ENCODE data around the gene ATP1B3. TPM values are rescaled to one million over a fixed set of nuclear protein-coding genes. Genes with fewer than 3 reads are reported as not detected.

Gene ATP1B3
- total and polyA plus RNA-seq, 12 donors: 21.7 to 118 (median 39.5) TPM

DNA sequence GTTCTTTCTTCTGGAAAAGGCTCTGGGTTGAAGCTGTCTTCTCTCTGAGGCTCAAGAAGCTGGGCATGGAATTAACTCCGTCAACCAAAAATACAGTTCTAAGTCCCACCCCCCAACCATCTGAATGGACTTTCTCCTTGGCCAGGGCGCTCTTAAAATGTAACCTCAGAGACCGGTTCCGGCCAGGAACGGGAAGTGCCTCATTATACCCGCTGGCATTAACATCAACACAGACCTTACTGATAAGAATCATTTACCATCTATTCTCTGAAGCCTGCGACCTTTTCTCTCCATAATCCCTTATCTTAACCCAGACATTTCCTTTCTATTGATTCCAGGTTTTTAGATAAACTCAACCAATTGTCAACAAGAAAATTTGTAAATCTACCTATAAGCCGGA, 64.7 kb downstream of the ATP1B3 start:
- no peak for ATAC-seq
- WGBS, 2 donors: 70 to 74% methylated on average over 8 of the region's 8 CpGs
- no peaks in the 10 kb centered on the region for H3K9me3 ChIP-seq
- no peak overlapping the region for H3K4me3 ChIP-seq
- TF ChIP-seq, protein P1, sequence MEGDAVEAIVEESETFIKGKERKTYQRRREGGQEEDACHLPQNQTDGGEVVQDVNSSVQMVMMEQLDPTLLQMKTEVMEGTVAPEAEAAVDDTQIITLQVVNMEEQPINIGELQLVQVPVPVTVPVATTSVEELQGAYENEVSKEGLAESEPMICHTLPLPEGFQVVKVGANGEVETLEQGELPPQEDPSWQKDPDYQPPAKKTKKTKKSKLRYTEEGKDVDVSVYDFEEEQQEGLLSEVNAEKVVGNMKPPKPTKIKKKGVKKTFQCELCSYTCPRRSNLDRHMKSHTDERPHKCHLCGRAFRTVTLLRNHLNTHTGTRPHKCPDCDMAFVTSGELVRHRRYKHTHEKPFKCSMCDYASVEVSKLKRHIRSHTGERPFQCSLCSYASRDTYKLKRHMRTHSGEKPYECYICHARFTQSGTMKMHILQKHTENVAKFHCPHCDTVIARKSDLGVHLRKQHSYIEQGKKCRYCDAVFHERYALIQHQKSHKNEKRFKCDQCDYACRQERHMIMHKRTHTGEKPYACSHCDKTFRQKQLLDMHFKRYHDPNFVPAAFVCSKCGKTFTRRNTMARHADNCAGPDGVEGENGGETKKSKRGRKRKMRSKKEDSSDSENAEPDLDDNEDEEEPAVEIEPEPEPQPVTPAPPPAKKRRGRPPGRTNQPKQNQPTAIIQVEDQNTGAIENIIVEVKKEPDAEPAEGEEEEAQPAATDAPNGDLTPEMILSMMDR (IDR thresholded peaks at IDR 0.05): no peak
- intact Hi-C loops (cut with DNase I): no loop called here
- peaks cover 0 to 13% (median 0%) of the 10 kb centered on the region in 9 donors for H3K4me1 ChIP-seq
- H3K27me3 ChIP-seq: no peaks in the 10 kb centered on the region
- H3K36me3 ChIP-seq: no peaks in the 10 kb centered on the region
- DNase-seq: no peak
- H3K27ac ChIP-seq: no peak overlapping the region

DNA sequence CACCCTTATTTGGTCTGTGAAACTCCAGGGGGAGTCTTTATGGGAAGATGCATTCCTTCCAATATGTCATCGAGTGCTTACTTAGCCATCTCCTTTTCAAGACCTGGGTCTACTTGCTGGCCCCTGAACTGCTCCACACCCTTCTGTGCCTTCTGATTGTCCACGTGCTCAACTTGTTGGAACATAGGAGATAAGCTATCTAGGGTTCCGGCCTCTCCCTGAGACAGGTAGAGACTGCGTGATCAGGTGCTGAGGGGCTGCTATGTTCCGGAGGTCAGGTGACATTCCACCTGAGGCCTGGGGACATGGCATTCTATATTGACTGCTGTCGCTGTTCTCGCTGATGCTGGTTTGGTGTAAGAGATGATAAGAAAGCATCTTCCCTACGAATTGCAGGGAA, 65.6 kb downstream of the ATP1B3 start:
- TF ChIP-seq, protein P1 (IDR thresholded peaks at IDR 0.05): no peak
- 92% methylated on average over 8 of the region's 8 CpGs for WGBS, 2 donors
- Histone ChIP-seq H3K36me3 (no peaks in the 10 kb centered on the region), H3K4me3 (no peak overlapping the region), H3K27ac (no peak overlapping the region), H3K9me3 (no peaks in the 10 kb centered on the region), H3K27me3 (no peaks in the 10 kb centered on the region), H3K4me1 (peaks cover 0 to 13% (median 0%) of the 10 kb centered on the region in 9 donors)
- intact Hi-C loops (cut with DNase I): no loop called here
- no peak for ATAC-seq
- no peak for DNase-seq

DNA sequence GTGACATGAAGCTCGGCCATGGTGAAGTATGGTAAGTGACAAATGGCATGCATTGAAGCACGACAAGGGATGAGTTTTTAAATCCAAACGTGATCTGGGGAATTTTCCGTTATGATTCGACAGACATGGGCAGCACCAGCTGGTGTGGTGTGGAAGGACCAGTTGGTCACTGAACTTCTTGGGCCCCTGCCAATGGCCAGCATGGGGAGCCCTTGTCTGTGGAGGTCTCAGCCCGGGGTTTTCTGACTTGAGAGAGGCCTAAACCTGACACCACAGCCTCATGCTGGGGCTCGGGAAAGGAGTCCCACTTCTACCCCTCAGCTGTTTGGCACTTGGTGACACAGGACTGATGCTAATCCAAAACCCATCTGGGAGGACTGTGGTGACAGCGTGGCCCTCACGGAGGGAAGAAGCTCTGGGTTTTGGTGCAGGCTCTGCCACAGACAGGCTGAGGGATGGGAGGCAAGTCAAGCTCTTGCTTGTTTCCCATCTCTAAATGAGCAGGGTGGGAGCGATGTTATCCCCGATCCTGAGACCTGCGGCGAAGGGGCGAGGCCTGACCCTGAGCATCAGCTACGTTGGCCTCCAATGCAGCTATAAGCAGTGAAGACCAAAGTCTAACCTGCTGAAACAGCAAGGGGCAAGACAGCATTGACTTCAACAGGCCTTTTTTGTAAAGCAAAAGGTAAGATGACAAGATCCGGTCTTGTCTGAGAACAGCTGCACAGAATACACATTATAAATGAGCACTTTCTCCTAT, 69.5 kb downstream of the ATP1B3 start:
- intact Hi-C loops (cut with DNase I): no loop called here

DNA sequence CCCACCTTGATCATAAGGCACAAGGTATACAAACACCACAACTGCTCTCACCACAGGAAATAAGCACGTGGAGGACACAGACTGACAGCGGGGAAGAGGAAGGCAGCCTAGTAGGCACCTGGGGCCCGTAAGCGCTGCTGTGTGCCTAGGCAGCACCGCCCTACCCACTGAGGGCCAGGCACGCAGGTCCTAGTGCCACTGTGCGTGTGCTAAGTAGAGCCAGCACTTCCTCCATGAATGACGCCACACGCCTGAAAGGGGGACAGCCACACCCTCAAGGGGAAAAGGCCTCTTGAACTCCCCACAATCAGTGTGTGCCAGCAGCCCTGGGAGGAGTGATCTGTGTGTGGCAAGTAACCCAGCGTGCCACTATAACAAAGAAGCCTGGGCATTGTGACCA, 73.0 kb downstream of the ATP1B3 start:
- Histone ChIP-seq H3K4me1 (no peaks in the 10 kb centered on the region), H3K4me3 (no peak overlapping the region), H3K27ac (no peak overlapping the region), H3K27me3 (no peaks in the 10 kb centered on the region), H3K36me3 (peaks cover 0 to 32% (median 6%) of the 10 kb centered on the region in 9 donors), H3K9me3 (no peaks in the 10 kb centered on the region)
- TF ChIP-seq, protein P1 (IDR thresholded peaks at IDR 0.05): no peak
- ATAC-seq: peak in 1 of 8 donors; percentile 17
- intact Hi-C loops (cut with DNase I): no loop called here
- WGBS, 2 donors: 92 to 95% methylated on average over 10 of the region's 10 CpGs
- DNase-seq: no peak

More for the DNA sequence above, 69.5 kb downstream of the ATP1B3 start:
- no peak for DNase-seq
- H3K4me1 ChIP-seq: peaks cover 0 to 3% (median 0%) of the 10 kb centered on the region in 9 donors
- no peak overlapping the region for H3K27ac ChIP-seq
- WGBS, 2 donors: 89 to 91% methylated on average over 16 of the region's 16 CpGs
- H3K36me3 ChIP-seq: peaks cover 0 to 12% (median 0%) of the 10 kb centered on the region in 9 donors
- no peak overlapping the region for H3K4me3 ChIP-seq
- H3K27me3 ChIP-seq: no peaks in the 10 kb centered on the region
- H3K9me3 ChIP-seq: no peaks in the 10 kb centered on the region
- TF ChIP-seq, protein P1 (IDR thresholded peaks at IDR 0.05): no peak
- peak in 1 of 8 donors; percentile 27 for ATAC-seq

Measured in heart right ventricle (tissue), 16 donors.